GM19467 (cell line): ENCODE results near the gene MPDZ.

Source experiments
- ATAC-seq: cut with Tn5 transposase; IDR thresholded peaks from one replicate; pipeline ENCODE4 v1.9.1; 2021; ENCODE audit warnings: mild to moderate bottlenecking, moderate library complexity; ENCODE audit not compliant: unreplicated experiment

The MPDZ gene

GRCh38 chr9:13090628-13091027 lies 188.9 kb downstream of the MPDZ start:
- no peak for ATAC-seq

GRCh38 chr9:13089666-13090065 lies 189.8 kb downstream of the MPDZ start:
- no peak for ATAC-seq

- ATAC-seq, result no peak
These were observed 190.6 kb downstream of the MPDZ start for GRCh38 chr9:13088720-13089427.

- ATAC-seq, result no peak
These were observed 195.4 kb downstream of the MPDZ start for GRCh38 chr9:13083963-13084528.

- no peak for ATAC-seq
These were observed 196.1 kb downstream of the MPDZ start for GRCh38 chr9:13083366-13083765.

- ATAC-seq, result no peak
These were observed 196.7 kb downstream of the MPDZ start for GRCh38 chr9:13082796-13083195.

GRCh38 chr9:13078164-13078563 lies 201.3 kb downstream of the MPDZ start:
- no peak for ATAC-seq

GRCh38 chr9:13076616-13077015 lies 202.9 kb downstream of the MPDZ start:
- no peak for ATAC-seq

- no peak for ATAC-seq
These were observed 207.6 kb downstream of the MPDZ start for GRCh38 chr9:13071921-13072320.

- no peak for ATAC-seq
These were observed 208.6 kb downstream of the MPDZ start for GRCh38 chr9:13070612-13071595.

- ATAC-seq, result no peak
These were observed 210.0 kb downstream of the MPDZ start for GRCh38 chr9:13069498-13069897.

GRCh38 chr9:13064676-13065075 lies 214.8 kb downstream of the MPDZ start:
- ATAC-seq, result no peak

- ATAC-seq, result no peak
These were observed 215.5 kb downstream of the MPDZ start for GRCh38 chr9:13063880-13064459.

GRCh38 chr9:13061390-13061789 lies 218.1 kb downstream of the MPDZ start:
- no peak for ATAC-seq
